Body of pancreas (tissue), 4 donors: Measurements from ENCODE around the gene ZNF345.

Experiments used
- POLR2A ChIP-seq, 3 donors: fragments of 450-650 bp; IDR thresholded peaks; one replicate each; pipeline ENCODE4 v1.6.1; 2016; ENCODE audit warnings: antibody characterized with exemption in 3 of 3, mild to moderate bottlenecking in 2 of 3
- TF ChIP-seq, protein P1 (sequence below), 7 experiments: fragments of 450-650 bp in 4 of 7; fragments of 200-600 bp in 3 of 7; sonication (generic) in 3 of 7; IDR thresholded peaks; one replicate each; pipeline ENCODE4 v1.5.1; 2016 to 2019; ENCODE audit warnings: antibody characterized with exemption in 7 of 7

DNA sequence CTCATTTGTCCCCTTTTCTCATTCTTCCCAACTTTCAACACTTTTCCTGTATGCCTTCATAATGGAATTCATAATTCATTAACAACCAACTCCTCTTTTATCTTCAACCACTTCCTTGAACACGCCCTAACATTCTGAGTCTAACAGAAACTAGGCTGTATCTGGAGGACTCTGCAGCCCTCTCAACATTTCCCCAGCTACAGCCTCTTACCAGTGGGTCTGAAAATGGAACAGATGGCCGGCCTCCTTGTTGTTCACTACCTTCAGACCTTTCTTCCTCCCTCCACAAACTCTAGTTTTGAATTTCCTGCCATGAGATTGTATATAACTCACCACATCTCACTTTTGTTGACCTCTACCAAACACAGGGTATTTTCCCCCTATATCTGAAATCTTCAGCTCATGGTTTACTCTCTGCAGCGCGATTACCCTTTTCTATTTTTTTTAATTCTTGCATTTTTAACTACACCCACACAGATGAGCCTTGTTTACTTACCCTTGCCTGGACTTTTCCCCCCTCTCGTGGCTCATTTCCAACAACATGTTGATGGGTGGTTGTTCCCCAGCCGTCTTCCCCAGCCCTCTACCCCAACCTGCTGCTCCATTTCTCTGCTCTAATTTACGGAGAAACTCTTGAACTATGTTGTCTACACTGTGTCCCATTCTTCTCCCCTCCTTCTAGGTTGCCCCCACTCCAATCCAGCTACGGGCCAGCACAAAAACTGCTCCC is 13.3 kb upstream of the ZNF345 start:
- TF ChIP-seq, protein P1, sequence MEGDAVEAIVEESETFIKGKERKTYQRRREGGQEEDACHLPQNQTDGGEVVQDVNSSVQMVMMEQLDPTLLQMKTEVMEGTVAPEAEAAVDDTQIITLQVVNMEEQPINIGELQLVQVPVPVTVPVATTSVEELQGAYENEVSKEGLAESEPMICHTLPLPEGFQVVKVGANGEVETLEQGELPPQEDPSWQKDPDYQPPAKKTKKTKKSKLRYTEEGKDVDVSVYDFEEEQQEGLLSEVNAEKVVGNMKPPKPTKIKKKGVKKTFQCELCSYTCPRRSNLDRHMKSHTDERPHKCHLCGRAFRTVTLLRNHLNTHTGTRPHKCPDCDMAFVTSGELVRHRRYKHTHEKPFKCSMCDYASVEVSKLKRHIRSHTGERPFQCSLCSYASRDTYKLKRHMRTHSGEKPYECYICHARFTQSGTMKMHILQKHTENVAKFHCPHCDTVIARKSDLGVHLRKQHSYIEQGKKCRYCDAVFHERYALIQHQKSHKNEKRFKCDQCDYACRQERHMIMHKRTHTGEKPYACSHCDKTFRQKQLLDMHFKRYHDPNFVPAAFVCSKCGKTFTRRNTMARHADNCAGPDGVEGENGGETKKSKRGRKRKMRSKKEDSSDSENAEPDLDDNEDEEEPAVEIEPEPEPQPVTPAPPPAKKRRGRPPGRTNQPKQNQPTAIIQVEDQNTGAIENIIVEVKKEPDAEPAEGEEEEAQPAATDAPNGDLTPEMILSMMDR (IDR thresholded peaks at IDR 0.05): no peak
- TF ChIP-seq POLR2A (IDR thresholded peaks at IDR 0.05): no peak
